Kidney tubule cell (primary cell): Measurements from ENCODE around the gene SPOCK1.

ENCODE experiments used
- DNase-seq: peaks from one replicate; pipeline ENCODE4 v3.0.0-alpha.2; 2018; ENCODE audit warnings: low spot score

The SPOCK1 gene

GRCh38 chr5:137292461-137293027 lies 206.6 kb downstream of the SPOCK1 start:
- DNase-seq: no peak

DNA sequence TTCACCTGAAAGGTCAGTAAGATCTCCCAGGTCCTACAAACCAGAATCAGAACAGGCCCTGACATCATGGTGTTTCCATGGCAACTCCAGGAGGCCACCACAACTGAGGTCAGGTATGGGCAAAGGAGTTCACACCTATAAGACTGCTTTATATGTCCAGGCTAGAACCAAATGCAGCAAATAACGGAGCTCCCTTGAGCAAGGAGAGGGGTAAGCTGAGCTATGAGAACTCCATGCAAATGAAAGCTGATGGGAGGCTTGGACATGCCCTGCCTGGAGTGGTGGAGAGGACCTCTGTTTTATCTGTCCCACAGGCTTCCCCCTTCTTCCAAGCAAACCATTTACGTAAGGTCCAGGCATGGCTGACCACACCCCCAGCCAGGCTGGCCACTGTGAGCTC lies 207.7 kb downstream of the SPOCK1 start:
- DNase-seq: no peak

DNA sequence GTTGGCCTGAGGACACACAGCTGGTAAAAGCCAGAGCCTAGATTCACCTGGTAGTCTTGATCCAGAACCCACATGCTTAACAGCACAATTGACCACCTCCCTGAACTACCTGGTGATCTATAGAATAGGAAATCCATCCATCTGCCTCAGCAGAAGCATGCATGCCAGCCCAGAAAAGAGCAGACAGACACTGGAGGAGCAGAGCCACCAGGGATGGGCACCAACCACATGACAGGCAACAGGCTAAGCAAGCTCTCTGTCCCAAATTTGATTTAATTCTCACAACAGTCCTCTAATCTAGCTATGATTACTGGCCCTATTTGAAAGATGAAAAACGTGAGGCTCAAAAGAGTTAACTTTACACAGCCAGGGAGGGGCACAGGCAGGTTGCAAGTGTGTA lies 208.1 kb downstream of the SPOCK1 start:
- DNase-seq: no peak

GRCh38 chr5:137290373-137290772 lies 208.8 kb downstream of the SPOCK1 start:
- DNase-seq: no peak

DNA sequence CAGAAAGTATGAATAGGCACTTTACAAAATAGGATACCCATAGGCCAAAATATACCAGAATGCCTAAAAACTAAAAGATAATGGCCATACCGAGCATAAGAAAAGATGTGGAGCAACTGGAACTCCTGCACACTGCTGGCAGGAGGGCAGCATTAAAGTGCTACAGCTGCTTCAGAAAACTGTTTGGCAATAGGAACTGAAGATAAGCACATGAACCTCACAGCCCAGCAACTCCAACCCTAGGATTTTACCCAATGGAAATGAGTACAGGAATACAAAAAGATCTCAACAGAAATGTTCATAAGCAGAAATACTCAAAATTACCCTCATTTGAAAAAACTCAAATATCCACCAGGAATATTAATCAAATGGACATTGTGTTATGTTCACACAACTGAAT lies 209.3 kb downstream of the SPOCK1 start:
- DNase-seq: no peak

- DNase-seq: no peak
Measured at GRCh38 chr5:137287569-137287968, 211.6 kb downstream of the SPOCK1 start.

- no peak for DNase-seq
Measured at GRCh38 chr5:137286025-137286610, 213.0 kb downstream of the SPOCK1 start.

- DNase-seq: no peak
Measured at GRCh38 chr5:137283801-137284200, 215.3 kb downstream of the SPOCK1 start.

- DNase-seq: no peak
Measured at GRCh38 chr5:137282216-137282615, 216.9 kb downstream of the SPOCK1 start.

GRCh38 chr5:137281201-137281600 lies 217.9 kb downstream of the SPOCK1 start:
- no peak for DNase-seq

- no peak for DNase-seq
Measured at GRCh38 chr5:137280656-137281055, 218.5 kb downstream of the SPOCK1 start.

- DNase-seq: peak; percentile 47
Measured at GRCh38 chr5:137279521-137280231, 219.4 kb downstream of the SPOCK1 start.

DNA sequence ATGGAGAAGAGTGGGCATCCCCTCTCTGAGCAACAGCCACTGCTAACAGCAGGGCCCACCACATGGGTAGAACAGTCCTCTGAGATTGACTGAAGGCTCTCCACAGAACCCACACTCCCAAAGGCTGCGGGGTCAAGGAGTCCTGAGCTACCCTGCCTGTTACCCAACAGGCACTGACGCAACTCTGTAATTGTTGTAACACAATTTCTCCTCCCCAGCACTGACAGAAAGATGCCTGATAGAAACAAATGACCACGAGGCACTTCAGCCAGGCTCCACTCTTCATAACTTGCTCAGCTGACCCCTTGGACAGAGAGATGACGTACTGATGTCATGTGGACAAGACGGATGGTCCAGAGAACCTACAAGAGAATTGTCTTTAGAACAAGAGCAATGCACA lies 220.7 kb downstream of the SPOCK1 start:
- DNase-seq: no peak

DNA sequence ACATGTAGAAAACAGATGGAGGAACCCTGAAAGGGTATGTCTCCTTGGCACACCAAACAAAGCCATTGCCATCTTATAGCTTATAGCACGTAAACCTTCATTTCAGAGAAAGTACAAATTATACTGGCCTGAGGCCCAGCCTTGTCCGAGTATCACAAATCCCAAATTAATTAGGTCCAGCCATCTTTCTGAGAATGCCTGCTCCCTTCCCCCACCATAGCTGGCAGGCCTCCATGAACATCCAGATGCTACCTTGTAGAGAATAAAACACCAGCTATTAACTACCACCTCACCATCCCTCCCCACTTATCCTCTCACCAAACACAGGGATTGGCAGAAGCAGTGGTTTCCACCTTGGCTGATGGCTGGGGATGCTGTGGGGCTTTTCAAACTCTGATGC lies 224.0 kb downstream of the SPOCK1 start:
- DNase-seq: no peak

- DNase-seq: peak; percentile 69
Measured at GRCh38 chr5:137273511-137273910, 225.6 kb downstream of the SPOCK1 start.

GRCh38 chr5:137272831-137273230 lies 226.3 kb downstream of the SPOCK1 start:
- DNase-seq: peak; percentile 45

- no peak for DNase-seq
Measured at GRCh38 chr5:137269946-137270345, 229.2 kb downstream of the SPOCK1 start.

- DNase-seq: no peak
Measured at GRCh38 chr5:137269274-137269673, 229.9 kb downstream of the SPOCK1 start.

GRCh38 chr5:137268646-137269045 lies 230.5 kb downstream of the SPOCK1 start:
- no peak for DNase-seq

GRCh38 chr5:137266186-137266585 lies 232.9 kb downstream of the SPOCK1 start:
- no peak for DNase-seq

DNA sequence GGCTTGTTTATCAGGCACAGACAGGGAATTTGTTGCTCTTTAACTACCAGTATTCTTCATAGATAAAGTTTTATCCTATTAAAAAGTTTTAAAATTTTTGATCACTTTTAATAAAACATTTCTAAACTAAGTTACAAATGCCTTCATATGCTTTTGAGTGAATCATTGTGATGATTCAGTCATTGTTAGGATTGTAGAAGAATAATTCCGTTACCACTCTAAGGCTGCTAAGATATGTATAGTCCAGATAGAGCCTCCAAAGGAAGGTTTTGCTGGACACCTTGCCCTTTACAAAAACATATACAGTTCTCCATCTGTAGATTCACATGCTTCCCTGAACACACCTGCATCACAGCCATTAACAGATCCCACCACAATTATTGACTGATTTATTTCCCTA lies 233.7 kb downstream of the SPOCK1 start:
- DNase-seq: no peak

DNA sequence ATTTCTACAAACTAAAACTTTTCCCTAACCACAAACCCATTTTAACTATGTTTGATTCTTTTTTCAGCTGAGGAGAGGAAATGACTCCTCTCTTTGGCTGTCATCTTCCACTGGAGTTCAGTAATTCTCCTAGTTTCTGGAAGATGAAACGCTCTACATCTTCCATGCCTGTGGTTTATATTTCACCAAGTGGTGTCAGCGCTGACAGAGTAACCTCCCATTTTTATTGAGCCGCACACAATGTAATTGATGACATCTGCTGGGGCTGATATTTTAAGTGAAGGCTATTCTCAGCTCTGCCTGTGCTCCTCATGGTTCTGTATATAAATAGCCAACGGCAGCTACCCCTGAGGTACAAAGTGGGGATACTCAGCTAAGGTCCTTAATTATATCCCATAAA lies 234.6 kb downstream of the SPOCK1 start:
- peak; percentile 46 for DNase-seq

GRCh38 chr5:137264041-137264440 lies 235.1 kb downstream of the SPOCK1 start:
- no peak for DNase-seq
